ENCODE data around the gene CCDC136.

CCDC136 gene

GRCh38 chr7:128844777-128845311 lies 53.1 kb downstream of the CCDC136 start:
- no peak for DNase-seq (ENCODE audit: low read depth)
- TF ChIP-seq CTCF (IDR thresholded peaks at IDR 0.05; ENCODE audit: low read depth, low read length, missing control alignments), result no peak
- H3K4me3 ChIP-seq (ENCODE audit: low read depth, low read length), result no peak overlapping the region

- no peak for DNase-seq (ENCODE audit: low read depth)
- no peak for TF ChIP-seq CTCF (IDR thresholded peaks at IDR 0.05; ENCODE audit: low read depth, low read length, missing control alignments)
- no peak overlapping the region for H3K4me3 ChIP-seq (ENCODE audit: low read depth, low read length)
These were observed 53.7 kb downstream of the CCDC136 start for GRCh38 chr7:128845475-128845874.

GRCh38 chr7:128845987-128846386 lies 54.2 kb downstream of the CCDC136 start:
- no peak overlapping the region for H3K4me3 ChIP-seq (ENCODE audit: low read depth, low read length)
- DNase-seq (ENCODE audit: low read depth), result no peak
- TF ChIP-seq CTCF (IDR thresholded peaks at IDR 0.05; ENCODE audit: low read depth, low read length, missing control alignments), result no peak

GRCh38 chr7:128846781-128847444 lies 55.1 kb downstream of the CCDC136 start:
- no peak for TF ChIP-seq CTCF (IDR thresholded peaks at IDR 0.05; ENCODE audit: low read depth, low read length, missing control alignments)
- no peak overlapping the region for H3K4me3 ChIP-seq (ENCODE audit: low read depth, low read length)
- DNase-seq (ENCODE audit: low read depth), result no peak

GRCh38 chr7:128847721-128848211 lies 56.0 kb downstream of the CCDC136 start:
- no peak for DNase-seq (ENCODE audit: low read depth)
- H3K4me3 ChIP-seq (ENCODE audit: low read depth, low read length), result no peak overlapping the region

DNA sequence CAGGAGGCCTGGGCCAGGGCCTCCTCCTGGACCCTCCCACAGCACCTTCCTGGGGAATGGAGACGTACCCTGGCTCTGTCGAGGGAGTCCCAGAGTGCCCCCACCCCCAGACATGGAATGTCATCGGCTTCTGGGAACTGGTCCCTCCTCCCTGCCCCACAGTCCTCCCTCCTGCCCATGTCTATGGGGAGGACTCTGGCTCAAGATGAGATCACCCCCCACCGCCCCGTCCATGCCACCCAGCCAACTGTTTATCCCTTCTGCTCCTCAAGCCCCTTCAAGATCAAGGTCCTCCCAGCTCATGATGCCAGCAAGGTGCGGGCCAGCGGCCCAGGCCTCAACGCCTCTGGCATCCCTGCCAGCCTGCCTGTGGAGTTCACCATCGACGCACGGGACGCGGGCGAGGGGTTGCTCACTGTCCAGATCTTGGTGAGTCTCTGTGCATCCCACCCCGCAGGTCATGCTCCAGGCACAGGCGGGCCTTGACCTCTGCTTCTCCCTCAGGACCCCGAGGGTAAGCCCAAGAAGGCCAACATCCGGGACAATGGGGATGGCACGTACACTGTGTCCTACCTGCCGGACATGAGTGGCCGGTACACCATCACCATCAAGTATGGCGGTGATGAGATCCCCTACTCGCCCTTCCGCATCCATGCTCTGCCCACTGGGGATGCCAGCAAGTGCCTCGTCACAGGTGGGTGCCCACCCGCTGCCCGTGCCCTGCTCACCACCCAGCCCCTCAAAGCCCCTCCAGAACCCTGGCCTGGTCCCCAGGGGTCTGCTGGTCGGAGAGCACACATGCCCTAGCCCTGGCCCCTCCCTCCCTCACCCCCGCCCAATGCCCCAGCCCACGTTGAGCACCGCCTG lies 56.8 kb downstream of the CCDC136 start:
- no peak overlapping the region for H3K4me3 ChIP-seq (ENCODE audit: low read depth, low read length)

More at GRCh38 chr7:128847721-128848211, 56.0 kb downstream of the CCDC136 start:
- TF ChIP-seq CTCF (IDR thresholded peaks at IDR 0.05; ENCODE audit: low read depth, low read length, missing control alignments), result no peak

More for the DNA sequence above, 56.8 kb downstream of the CCDC136 start:
- DNase-seq (ENCODE audit: low read depth), result no peak
- TF ChIP-seq CTCF (IDR thresholded peaks at IDR 0.05; ENCODE audit: low read depth, low read length, missing control alignments), result no peak

Data from GM12864 (cell line).